SK-N-SH (cell line): ENCODE measurements around the gene LTBP1.

Experiments
- EP300 ChIP-seq, 2 experiments: IDR thresholded peaks; 2 replicates each; pipeline versions ENCODE4 v1.4.0 to v1.6.1; 2012; ENCODE audit warnings: borderline replicate concordance in 1 of 2, low read depth in 1 of 2, low read length in 1 of 2
- FOXM1 ChIP-seq: IDR thresholded peaks from 2 replicates; pipeline ENCODE4 v1.4.0; 2012; ENCODE audit warnings: low read depth, mild to moderate bottlenecking
- GATA2 ChIP-seq: sonication (generic); formaldehyde crosslinking; IDR thresholded peaks from 2 replicates; pipeline ENCODE4 v1.5.0; 2020; ENCODE audit warnings: mild to moderate bottlenecking, missing genetic modification reagents
- NRF1 ChIP-seq: IDR thresholded peaks from 2 replicates; pipeline ENCODE4 v1.6.1; 2012; ENCODE audit warnings: low read depth, mild to moderate bottlenecking, low read length
- POLR2AphosphoS5 ChIP-seq: IDR thresholded peaks from 2 replicates; pipeline ENCODE4 v1.6.1; 2012; ENCODE audit warnings: low read depth, low read length
- RAD21 ChIP-seq: IDR thresholded peaks from 2 replicates; pipeline ENCODE4 v1.6.1; 2012; ENCODE audit warnings: mild to moderate bottlenecking, low read length
- SIN3A ChIP-seq: IDR thresholded peaks from 2 replicates; pipeline ENCODE4 v1.6.1; 2012; ENCODE audit warnings: low read depth, mild to moderate bottlenecking, low read length, moderate library complexity, borderline replicate concordance
- TAF1 ChIP-seq: IDR thresholded peaks from 2 replicates; pipeline ENCODE4 v1.6.1; 2012; ENCODE audit warnings: low read depth, mild to moderate bottlenecking, low read length, moderate library complexity, borderline replicate concordance
- TCF12 ChIP-seq: IDR thresholded peaks from 2 replicates; pipeline ENCODE4 v1.4.0; 2012
- TF ChIP-seq, protein P1 (sequence below): fragments of 200-600 bp; sonication (generic); IDR thresholded peaks from 2 replicates; pipeline ENCODE4 v1.6.1; 2017; ENCODE audit warnings: antibody characterized with exemption, mild to moderate bottlenecking, moderate library complexity
- TF ChIP-seq, protein P2 (sequence below): IDR thresholded peaks from 2 replicates; pipeline ENCODE4 v1.4.0; 2012; ENCODE audit warnings: low read depth, borderline replicate concordance
- TF ChIP-seq, protein P3 (sequence below): IDR thresholded peaks from 2 replicates; pipeline ENCODE4; 2012
- TF ChIP-seq, protein P4 (sequence below): fragments of 150-350 bp; IDR thresholded peaks from 2 replicates; pipeline ENCODE4 v1.6.1; 2017; ENCODE audit warnings: antibody characterized with exemption, low read length, low read depth, borderline replicate concordance

DNA sequence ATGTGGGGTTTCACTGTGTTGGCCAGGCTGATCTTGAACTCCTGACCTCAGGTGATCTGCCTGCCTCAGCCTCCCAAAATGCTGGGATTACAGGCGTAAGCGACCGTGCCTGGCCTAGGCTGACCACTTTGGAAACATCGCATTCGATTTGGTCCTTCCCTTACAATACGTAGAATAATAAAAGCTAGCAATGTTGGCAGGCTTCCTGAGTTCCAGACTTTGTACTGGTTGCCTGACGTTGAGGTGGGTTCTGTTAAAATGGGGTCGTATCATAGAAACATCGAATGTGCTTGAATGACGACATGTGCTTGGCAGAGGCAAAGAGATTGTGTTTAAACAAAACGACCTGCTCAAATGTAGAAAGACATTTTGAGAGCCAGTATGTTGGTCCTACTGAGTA is 56.1 kb downstream of the LTBP1 start:
- TF ChIP-seq, protein P1, sequence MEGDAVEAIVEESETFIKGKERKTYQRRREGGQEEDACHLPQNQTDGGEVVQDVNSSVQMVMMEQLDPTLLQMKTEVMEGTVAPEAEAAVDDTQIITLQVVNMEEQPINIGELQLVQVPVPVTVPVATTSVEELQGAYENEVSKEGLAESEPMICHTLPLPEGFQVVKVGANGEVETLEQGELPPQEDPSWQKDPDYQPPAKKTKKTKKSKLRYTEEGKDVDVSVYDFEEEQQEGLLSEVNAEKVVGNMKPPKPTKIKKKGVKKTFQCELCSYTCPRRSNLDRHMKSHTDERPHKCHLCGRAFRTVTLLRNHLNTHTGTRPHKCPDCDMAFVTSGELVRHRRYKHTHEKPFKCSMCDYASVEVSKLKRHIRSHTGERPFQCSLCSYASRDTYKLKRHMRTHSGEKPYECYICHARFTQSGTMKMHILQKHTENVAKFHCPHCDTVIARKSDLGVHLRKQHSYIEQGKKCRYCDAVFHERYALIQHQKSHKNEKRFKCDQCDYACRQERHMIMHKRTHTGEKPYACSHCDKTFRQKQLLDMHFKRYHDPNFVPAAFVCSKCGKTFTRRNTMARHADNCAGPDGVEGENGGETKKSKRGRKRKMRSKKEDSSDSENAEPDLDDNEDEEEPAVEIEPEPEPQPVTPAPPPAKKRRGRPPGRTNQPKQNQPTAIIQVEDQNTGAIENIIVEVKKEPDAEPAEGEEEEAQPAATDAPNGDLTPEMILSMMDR: no peak
- TF ChIP-seq GATA2 (CRISPR knock-in tag) (no peak), POLR2AphosphoS5 (no peak), FOXM1 (no peak), TAF1 (no peak), NRF1 (no peak), SIN3A (no peak), TCF12 (no peak), RAD21 (no peak), EP300 (IDR thresholded peaks at IDR 0.05; ENCODE audit: borderline replicate concordance in 1 of 2, low read depth in 1 of 2, low read length in 1 of 2) (no peak)
- TF ChIP-seq, protein P2, sequence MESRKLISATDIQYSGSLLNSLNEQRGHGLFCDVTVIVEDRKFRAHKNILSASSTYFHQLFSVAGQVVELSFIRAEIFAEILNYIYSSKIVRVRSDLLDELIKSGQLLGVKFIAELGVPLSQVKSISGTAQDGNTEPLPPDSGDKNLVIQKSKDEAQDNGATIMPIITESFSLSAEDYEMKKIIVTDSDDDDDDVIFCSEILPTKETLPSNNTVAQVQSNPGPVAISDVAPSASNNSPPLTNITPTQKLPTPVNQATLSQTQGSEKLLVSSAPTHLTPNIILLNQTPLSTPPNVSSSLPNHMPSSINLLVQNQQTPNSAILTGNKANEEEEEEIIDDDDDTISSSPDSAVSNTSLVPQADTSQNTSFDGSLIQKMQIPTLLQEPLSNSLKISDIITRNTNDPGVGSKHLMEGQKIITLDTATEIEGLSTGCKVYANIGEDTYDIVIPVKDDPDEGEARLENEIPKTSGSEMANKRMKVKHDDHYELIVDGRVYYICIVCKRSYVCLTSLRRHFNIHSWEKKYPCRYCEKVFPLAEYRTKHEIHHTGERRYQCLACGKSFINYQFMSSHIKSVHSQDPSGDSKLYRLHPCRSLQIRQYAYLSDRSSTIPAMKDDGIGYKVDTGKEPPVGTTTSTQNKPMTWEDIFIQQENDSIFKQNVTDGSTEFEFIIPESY: no peak
- TF ChIP-seq, protein P3, sequence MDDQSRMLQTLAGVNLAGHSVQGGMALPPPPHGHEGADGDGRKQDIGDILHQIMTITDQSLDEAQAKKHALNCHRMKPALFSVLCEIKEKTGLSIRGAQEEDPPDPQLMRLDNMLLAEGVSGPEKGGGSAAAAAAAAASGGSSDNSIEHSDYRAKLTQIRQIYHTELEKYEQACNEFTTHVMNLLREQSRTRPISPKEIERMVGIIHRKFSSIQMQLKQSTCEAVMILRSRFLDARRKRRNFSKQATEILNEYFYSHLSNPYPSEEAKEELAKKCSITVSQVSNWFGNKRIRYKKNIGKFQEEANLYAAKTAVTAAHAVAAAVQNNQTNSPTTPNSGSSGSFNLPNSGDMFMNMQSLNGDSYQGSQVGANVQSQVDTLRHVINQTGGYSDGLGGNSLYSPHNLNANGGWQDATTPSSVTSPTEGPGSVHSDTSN: no peak
- TF ChIP-seq, protein P4, sequence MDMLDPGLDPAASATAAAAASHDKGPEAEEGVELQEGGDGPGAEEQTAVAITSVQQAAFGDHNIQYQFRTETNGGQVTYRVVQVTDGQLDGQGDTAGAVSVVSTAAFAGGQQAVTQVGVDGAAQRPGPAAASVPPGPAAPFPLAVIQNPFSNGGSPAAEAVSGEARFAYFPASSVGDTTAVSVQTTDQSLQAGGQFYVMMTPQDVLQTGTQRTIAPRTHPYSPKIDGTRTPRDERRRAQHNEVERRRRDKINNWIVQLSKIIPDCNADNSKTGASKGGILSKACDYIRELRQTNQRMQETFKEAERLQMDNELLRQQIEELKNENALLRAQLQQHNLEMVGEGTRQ: no peak
